ENCODE data around the gene KNCN.

The KNCN gene

DNA sequence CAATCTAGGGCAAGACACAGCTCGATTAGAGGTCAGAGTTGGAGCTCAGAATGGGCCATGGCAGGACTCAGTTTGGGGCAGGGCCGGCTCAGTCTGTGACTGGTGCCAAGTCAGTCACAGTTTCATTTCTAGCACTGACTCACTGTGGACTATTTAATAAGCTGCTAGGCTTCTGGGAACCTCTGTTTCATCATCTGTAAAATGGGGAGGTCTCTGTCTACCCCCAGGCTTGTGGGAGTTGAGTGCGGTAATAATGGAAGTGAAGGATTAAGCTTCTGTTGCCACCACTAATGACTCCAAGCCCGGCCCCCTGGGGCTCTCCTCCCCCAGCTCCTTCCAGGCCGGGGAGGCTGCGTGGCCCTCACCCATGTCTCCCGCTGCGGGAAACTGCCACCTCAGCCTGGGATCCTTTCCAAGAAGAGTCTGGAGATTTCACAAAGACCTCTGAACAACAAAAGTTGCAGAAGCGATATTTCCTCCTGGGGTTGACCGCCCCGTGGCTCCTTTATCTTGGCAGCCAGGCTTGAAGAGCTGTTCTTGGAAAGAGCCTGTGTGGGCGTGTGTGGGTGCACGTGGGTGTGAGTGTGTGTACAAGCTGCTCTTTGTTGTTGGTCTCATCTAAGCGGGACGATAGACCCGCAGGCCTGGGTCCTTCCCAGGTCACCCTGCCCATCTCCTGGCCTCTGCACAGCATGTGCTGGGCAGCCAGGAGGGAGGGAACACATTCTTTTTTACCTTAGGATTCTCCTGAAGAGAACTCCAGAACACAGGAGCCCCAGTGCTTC, 29.1 kb downstream of the KNCN start:
- DNase-seq, result peak; percentile 93

DNA sequence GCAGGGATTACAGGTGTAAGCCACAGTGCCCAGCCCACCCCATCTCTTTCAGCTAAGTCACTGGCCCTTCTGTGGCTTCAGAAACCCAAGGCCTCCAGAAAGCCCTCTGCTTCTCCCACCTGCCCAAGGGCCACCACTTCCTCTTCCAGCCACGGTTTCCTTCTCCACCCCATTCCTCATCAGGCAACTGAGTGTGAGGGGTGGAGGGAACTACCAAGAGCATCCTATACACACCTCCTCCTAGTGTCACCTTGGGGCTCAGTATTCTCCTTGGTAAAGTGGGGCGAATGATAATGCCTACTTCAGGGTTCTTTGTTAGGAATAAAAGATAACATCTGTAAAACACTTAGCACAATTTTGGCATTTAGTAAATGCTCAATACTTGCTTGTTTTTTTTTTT, 30.0 kb downstream of the KNCN start:
- no peak for DNase-seq

DNA sequence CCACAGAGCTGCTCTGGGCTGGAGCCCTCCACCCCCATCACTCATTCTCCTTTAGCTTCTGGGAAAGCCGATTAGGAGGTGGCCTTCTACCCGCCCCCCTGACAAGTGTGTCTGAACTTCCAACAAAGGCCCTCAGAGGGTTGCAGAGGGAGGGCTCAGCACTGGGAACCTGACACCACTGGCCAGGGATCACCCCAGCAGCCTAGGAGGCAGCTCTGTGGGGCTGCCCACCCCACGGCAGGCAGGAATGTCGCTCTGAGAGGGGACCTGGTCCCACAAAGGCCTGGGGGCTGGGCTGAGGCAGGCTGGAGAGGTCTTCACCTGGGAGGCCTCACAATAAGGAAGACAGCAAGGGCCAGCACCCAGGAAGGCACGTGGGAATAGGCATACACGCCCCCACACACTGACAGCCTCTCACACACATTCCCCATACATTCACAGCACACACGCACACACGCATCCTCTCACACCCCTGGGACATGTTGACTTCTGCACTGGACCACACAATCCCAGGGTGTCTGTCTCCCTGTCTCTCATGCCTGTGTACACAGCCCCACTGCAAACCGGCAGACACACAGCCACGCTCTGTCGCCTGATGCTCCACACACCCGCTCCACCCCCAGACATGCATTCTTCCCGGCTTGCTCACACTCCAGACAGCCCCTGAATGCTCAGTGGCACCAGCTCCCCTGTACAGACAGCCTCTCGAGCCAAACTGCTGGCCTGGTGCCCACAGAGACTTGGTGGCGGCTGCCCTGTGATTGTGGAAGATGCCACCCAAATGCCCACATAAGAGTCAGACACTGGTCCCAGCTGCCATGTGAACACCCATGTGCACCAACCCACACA, 31.2 kb downstream of the KNCN start:
- peak; percentile 90 for DNase-seq

DNA sequence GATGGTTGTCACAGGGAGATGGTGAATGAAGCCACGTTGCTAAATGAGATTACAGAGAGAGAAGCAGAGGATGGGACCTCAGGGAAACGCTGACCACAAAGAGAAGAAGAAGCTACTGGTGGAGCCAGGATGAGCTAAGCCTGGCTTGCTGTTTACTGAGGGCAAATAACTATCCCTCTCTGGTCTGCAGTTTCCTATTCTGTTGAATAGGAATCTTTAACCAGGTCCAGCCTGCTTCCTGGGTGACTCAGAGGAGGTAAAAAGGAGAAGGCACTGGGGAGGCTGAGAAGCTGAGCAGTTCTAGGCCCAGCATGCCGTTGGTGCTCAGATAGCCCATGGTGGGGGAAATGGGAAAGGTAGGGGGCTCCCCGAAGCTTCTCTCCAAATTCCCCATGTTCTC, 32.2 kb downstream of the KNCN start:
- DNase-seq, result no peak

DNA sequence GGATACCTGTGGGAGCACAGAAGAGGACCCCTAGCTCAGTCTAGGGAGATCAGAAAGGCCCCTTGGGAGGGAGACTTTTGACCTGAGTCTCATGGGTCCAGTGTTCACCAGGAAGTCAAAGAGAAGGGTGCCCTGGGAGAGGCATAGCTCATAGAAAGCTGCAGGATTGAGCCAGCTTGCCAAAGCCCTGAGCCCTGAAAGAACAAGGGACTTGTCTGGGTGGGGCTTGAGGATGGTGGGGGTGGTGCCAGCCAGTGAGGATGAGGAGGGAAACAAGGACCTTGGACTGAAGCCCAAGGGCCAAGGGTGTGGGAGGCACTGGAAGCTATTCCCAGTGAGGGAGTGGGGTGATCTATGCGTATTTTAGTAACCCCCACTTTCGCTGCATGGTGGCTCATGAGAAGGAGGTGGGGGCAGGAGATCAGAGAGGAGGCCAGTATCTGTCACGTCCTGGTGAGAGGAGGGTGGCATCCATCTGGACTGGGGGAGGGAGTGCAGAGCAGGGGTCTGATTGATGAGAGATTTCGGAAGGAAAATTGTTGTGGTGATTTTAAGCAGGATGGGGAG, 33.4 kb downstream of the KNCN start:
- no peak for DNase-seq

DNA sequence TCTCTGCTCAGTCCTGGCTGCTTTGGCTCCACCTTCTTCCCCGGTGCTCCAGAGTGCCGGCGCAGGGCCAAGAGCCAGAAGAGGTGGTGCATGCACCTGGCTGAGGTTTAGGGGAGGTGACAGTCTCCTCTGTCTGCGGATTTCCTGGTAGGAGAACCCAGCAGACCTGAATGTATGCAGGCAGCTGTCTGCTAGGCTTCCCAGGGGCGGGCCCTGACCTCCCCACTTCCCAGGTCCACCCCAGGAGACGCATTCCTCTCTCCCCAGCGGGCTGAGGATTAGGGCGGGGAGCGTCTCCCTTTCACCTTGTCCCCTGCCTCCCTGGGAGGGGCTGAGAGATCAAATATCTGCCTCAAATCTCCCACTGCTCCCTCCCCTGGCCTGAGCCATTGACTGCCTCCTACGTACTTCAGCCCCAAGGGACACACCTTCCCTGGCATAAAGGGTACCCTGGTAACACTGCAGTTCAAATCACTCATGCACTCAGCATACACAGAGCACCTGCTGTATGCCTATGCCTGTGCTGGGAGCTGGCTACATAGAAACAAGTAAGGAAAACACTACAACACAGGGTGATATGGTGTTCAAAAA, 34.3 kb downstream of the KNCN start:
- DNase-seq, result no peak

DNA sequence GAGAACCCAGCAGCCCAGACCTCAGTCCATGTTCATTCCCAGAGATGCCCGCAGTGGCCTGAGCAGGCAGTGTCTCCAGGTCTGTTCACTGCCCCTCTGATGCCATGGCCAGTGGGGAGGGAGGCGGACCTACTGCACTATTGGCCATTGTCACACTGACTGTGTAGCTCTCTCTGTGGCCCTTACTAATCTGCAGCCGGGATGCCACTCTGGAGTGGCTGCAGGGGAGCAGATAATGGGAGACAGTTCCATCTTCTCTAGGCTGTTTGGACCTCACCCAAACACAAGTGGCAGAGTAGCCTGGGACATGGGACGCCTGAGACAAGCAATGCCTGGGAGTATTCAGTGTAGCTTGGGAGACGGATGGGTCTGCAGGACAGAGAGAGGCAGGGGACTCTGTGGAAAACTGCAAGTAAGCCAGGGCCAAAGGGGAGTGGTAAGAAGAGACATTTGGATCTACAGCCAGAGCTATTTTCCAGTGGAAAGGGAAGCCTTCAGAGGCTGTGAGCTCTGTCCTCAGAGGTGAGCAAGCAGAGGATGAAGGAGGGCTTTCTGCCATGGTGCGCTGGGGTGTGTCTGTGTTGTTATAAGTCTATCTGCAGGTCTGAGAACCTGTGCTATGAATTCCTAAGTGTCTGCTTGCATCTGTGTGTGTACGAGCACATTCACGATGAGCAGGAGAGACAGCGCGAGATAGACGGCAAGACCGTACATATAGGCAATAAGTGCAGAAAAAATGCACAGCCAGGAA, 35.1 kb downstream of the KNCN start:
- no peak for DNase-seq

DNA sequence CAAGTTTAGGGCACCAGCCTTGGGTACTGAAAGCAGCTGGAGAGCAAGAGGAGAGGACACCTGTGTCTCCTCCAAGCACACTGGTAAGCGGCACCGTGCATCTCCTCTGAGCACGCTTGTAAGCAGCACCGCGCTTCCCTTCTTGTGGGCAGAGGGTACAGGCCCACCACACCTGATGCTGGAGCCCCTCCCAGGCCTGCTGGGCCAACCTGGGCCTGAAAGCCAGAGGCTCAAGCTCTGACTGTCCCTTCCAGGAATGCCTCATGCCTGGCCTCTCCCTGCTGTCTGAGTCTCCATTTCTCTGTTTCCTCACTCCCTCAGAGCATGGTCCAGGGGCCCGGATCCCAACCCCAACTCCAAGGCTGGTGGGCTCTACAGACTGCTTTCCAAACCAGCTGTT, 35.9 kb downstream of the KNCN start:
- DNase-seq, result no peak

DNA sequence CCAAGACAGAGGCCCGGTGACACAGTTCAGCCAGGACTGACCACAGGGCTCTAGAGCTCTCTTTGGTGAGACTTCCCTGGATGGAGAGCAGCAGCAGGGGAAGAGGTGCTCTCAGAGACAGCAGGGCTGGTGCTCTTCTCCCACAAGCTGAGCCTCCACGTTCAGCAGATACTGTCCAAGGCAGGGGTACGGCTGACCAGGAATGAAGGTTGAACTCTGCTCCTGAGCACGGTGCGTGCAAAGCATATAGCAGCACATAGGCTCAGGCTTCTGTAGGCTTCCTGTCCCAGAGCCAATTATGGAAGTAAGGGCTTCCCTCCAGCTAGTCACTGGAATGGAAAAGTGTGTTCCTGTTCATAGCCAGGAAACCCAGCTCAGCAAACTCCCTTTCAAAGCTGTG, 37.9 kb downstream of the KNCN start:
- no peak for DNase-seq

DNA sequence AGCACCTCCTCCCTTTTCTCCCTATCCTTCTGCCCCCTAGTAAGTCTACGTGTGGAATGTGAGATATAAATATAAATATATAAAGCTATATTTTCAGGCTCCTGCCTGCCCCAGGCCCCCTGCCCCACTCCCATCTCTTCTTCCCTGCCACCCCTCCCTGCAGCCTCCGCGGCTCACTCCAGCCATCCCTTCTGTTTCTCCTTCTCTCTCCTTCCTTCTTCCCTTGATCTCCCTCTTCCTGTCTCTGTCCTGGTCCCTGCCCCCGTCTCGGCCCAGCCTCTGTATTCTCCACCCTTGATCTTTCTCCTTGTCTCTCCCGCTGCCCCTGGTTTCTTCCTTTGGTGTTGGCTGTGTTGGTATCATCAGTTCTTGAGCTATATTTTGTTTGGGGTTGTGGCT, 38.7 kb downstream of the KNCN start:
- no peak for DNase-seq

DNA sequence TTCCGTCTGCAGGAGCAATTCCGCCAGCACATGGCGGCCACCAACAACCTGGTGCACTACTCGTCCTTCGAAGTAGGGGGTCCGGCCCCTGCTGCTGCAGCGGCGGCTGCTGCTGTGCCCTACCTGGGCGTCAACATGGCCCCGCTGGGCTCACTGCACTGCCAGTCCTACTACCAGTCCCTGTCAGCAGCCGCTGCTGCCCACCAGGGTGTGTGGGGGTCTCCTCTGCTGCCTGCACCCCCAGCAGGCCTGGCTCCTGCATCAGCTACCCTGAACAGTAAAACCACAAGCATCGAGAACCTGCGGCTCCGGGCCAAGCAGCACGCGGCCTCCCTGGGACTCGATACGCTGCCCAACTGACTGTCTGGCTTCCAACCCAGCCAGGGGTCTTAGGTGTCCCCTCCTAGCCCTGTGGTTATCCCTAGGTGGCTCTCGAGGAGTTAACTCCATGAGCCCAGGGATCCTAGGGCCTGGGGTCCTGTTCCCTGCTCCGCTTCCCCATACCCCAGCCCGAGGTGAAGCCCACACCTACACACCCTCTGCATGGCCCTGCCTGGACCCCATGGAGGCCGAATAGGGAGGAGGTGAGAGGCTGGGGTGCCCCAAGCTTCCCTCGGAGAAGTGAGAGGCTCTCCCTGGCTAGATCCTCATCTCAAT, 39.2 kb downstream of the KNCN start:
- DNase-seq, result no peak

DNA sequence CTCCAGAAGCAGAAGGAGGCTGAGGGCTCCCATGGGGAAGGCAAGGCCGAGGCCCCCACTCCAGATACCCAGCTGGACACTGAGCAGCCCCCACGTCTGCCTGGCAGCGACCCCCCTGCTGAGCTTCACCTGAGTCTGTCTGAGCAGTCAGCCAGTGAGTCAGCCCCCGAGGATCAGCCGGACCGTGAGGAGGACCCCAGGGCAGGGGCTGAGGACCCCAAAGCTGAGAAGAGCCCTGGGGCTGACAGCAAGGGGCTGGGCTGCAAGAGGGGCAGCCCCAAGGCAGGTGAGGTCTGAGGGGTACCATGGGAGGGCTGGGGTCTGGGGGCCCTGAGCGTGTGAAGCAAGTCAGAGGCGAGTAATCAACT, 40.5 kb downstream of the KNCN start:
- no peak for DNase-seq

DNA sequence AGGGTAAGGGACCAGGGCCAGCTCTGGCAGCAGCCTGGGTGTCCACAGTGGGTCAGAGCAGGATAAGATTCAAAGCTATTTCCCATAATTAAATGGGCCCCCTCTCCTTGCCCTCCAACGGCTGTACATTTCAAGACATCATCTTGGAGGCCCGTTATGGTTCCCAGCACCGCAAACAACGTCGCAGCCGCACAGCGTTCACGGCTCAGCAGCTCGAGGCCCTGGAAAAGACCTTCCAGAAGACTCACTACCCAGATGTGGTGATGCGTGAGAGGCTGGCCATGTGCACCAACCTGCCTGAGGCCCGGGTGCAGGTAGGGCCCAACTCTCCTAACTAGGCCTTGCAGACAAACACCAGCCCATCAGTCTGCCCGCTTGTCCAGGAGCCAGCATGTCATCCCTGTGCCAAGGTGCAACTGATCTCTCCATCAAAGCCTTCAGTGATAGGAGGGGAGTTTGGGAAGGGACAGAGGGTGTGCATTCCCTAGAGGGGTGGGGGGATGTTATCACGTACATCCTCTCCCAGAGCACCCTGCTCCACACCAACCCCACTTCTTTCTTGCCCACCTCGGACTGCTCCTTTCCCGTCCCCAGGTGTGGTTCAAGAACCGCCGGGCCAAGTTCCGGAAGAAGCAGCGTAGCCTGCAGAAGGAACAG, 41.0 kb downstream of the KNCN start:
- DNase-seq, result no peak

DNA sequence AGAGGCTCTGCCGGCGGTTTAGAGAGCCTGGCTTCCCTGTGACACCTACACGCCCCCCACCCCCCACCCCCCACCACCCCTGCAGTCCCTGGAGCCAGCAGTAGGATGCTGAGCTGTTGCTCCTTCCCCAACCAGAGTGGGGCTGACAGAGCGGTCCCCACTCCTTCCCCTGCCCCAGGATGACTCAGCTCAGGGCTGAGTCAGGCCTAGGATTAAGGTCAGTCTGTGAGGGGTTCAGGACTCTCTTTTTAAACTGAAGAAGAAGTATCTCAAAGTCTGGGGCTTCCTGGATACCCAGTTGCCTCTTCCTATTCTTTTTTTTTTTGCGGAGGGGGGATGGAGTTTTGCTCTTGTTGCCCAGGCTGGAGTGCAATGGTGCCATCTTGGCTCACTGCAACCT, 42.7 kb downstream of the KNCN start:
- DNase-seq, result peak; percentile 68

DNA sequence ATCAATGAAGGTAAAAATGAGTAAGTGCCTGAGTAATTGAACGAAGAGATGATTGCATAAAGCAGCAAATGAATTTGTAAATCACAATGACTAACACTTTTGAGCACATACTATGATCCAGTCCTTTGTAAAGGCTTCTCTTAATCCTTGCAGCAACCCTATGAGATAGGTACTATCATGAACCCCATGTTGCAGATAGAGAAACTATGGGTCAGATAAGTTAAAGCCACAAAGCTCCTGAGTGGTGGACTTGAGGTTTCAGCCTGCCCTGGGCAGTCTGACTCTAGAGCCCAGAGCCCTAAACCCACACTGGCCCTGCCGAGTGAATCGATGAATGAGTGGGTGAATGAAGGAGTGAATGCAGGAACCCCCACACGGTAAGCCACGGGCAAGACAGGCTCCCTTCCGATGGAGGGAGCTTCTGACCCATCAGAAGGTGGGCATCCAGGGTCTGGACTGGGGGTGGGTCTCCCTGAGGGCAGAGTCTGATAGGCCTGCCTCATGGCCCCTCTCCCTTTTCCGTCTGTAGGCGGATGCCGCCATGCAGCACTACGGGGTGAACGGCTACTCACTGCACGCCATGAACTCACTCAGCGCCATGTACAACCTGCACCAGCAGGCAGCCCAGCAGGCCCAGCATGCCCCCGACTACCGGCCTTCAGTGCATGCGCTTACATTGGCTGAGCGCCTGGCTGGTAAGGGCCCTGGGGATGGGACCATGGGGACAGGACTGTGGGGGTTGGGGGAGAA, 44.8 kb downstream of the KNCN start:
- no peak for DNase-seq

DNA sequence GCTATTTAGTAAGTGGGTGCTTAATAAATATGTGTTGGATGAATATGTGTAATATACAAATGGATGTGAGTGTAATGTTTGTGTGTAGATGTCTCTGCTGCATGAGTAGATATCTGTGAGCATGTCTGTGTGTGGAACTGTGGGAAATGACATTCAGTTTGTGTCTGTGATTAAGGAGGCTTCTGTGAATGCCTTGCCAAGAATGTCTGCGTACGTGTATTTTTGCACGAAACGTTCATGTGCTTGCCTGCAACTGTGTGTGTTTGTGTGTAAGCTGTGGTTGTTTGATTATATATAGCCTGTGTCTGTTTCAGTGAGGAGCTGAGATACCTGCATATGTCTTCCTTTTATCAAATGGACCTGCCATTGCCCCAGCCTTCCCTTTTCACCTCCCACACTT, 48.0 kb downstream of the KNCN start:
- DNase-seq, result no peak

DNA sequence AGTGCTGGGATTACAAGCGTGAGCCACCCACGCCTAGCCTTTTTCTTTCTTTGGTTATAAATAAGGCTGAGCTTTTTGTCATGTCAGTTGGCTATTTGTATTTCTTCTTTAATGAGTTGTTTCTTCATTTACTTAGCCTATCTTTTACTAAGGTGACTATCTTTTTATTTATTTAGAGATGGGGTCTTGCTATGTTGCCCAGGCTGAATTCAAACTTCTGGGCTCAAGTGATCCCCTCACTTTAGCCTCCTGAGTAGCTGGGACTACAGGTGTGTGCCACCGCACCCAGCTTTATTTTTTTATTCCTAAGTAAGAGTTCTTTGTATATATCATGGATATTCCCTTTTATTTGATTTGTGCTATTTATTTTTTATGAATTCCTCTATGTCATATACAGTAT, 49.9 kb downstream of the KNCN start:
- no peak for DNase-seq

DNA sequence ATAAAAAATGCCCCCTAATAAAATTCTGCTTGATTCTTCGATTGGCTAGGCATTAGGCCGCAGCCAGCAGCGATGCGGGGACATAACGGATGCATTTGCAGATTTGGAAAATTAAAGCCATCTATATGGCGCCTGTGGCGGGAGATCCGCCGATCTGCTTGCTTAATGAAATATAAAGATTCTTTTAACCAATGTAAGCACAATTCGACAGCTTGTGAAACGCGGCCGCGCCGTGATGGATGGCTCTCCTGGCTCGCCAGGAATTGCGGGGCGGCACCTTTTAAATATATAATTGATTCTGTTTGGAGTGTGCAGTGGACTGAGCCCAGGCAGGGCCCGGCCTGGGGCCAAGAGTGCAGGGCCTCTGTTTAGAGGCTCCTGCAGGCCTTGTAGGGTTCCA, 53.8 kb downstream of the KNCN start:
- no peak for DNase-seq

DNA sequence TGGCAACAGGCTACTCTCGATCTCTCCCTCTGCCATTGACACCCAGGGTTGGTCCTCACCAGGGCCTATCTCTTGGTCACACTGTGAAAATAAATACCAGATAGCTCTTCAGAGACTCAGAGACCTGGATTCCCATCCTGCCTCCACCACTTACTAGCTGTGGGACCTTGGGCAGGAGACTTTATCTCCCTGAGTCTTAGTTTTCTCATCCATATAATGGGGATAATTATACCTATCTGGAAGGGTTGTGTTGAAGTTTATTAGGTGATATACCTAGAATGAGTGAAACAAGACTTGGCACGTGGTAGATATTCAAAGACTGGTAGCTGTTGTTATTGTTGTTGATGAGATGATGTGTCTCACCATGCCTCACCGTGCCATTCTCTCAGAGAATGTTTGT, 54.4 kb downstream of the KNCN start:
- DNase-seq, result no peak

DNA sequence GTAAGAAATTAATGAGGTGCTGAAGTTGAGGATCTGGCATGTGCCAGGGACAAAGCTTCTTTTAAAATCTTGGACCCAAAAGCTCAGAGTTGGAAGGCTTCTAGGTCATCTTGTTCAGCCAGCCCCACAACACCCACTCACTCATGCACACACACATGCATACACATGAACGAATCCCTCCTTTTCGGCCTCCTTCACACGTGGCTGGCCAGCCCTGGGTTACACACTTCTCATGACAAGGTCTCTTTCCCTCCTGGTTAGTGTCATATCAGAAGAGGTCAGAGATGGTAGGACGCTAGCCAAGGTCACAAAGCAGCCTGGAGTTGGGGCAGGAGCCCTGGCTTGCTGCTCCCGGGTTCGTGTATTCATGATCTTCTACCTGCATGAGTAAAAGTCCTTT, 54.9 kb downstream of the KNCN start:
- DNase-seq, result no peak

DNA sequence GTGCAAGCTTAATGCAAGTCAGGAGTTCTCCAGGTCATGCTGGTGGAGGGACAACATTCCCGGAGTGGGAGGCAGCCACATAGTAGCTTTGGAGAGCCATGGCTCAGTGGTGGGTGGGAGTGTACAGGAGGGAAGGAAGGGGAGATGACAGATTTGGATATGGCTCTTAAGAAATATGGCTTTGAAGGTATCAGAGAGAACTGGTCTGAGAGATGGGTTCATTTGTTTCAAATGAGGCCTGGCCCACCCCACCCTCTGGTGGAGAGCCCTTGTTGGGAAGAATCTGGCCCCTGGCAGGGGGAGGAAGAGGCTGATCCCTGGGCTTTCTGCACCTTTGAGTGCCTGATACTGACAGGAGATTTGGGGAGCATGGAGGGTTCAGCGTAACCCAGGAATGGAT, 55.7 kb downstream of the KNCN start:
- no peak for DNase-seq
